Measurements from ENCODE around the gene ZNF480.
"Not testable (repeated sequence)": the region's sequence is repeated elsewhere in the genome, so short reads cannot be mapped to it uniquely, and the experiment has no call there.

The ZNF480 gene

DNA sequence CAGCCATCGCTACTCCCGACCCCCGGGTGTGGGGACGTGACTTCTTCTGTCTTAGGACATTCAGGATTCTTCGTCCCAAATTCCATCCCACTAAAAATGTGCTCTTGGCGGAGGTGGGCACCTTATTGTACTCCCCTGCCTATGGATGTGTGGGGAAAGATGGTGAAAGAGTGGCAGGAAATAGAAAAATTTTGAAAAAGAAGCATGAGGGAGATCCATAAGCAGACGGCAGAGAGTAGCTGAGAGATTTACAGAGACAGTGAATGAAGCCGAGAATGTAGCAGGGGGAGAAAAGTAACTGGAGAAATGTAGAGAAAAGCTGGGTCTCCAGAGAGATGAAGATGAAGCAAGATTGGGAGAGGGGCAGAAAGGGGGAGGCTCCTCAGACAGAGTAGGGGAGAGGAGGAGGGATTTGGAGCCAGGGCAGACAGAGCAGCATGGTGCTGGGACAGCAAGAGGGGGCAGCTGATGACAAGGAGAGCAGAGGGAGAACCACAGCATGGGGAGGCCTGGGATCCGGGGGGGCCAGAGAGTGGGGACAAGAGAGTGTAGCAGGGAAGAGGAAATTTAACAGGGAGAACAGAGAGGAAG lies 39.9 kb downstream of the ZNF480 start:
- no peak for DNase-seq (ENCODE audit: low read depth)

GRCh38 chr19:52339022-52339421 lies 42.1 kb downstream of the ZNF480 start:
- DNase-seq (ENCODE audit: low read depth), result not testable (repeated sequence)

DNA sequence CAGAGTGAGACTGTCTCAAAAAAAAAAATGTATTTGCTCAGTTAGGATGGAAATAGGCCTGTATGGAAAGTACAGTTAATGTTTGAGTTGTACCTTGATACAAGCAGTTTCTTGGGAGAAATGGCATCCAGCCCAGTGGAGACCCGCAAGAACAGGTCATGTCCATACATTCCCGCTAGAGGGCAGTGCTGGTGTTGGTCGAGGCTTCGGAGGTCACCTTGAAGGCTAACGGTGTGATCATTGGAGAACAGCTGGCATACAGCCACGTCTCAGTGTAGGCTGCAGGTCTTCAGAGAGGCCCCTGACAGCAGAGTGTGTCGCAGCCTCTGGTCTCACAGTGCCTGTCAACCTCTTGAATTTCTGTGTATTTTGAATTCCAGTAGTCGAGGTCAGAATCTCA lies 46.6 kb downstream of the ZNF480 start:
- no peak for DNase-seq (ENCODE audit: low read depth)

DNA sequence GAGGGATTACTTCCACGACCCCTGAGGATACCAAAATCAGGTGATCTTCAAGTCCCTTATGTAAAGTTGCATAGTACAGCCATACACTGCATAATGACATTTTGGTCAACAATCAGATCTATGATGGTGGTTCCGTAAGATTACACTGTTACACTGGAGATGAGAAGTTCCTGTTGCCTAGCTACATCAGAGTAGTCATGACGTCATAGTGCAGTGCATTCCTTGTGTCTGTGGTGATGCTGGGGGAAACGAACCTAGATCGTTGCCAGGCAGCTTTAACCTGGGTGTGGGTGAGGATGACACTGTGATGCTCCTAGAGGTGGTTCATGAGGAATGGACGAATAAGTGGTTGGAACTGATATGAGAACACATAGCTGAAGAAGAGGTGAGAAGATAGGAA lies 48.2 kb downstream of the ZNF480 start:
- DNase-seq (ENCODE audit: low read depth), result no peak

GRCh38 chr19:52351512-52351911 lies 54.5 kb downstream of the ZNF480 start:
- DNase-seq (ENCODE audit: low read depth), result no peak

DNA sequence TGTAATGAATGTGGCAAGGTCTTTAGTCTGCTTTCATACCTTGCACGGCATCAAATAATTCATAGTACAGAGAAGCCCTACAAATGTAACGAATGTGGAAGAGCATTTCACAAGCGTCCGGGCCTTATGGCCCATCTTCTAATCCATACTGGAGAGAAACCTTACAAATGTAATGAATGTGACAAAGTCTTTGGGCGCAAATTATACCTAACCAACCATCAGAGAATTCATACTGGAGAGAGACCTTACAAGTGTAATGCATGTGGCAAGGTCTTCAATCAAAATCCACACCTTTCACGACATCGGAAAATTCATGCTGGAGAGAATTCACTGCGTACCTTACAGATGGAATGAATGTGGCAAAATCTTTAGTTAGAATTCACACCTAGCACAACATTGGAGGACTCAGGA lies 69.5 kb downstream of the ZNF480 start:
- DNase-seq (ENCODE audit: low read depth), result no peak

GRCh38 chr19:52369559-52370340 lies 72.8 kb downstream of the ZNF480 start, which contains the start of gene ZNF880:
ZNF880 (plus strand) TSS chr19:52369923; CDS start chr19:52369966, 43 bp downstream.
- peak; percentile 83 for DNase-seq (ENCODE audit: low read depth)

- no peak for DNase-seq (ENCODE audit: low read depth)
Measured at GRCh38 chr19:52370341-52370710, 73.4 kb downstream of the ZNF480 start.

Measured in stimulated activated CD8-positive, alpha-beta memory T cell treated with anti-CD3 and anti-CD28 coated beads, Interleukin-15, amount 100 ng/mL, for 1 hour (primary cell).